Upper lobe of left lung (tissue), 4 donors: Measurements from ENCODE around the gene CAPZA3.

ENCODE experiments used
- POLR2A ChIP-seq, 4 donors: fragments of 450-650 bp; IDR thresholded peaks; one replicate each; pipeline ENCODE4 v1.5.1; 2016 to 2017; ENCODE audit warnings: antibody characterized with exemption in 4 of 4, mild to moderate bottlenecking in 2 of 4
- TF ChIP-seq, protein P1 (sequence below), 6 experiments: fragments of 450-650 bp in 4 of 6; fragments of 200-600 bp in 2 of 6; sonication (generic) in 2 of 6; IDR thresholded peaks; one replicate each; pipeline ENCODE4 v1.5.1; 2016 to 2019; ENCODE audit warnings: antibody characterized with exemption in 6 of 6

DNA sequence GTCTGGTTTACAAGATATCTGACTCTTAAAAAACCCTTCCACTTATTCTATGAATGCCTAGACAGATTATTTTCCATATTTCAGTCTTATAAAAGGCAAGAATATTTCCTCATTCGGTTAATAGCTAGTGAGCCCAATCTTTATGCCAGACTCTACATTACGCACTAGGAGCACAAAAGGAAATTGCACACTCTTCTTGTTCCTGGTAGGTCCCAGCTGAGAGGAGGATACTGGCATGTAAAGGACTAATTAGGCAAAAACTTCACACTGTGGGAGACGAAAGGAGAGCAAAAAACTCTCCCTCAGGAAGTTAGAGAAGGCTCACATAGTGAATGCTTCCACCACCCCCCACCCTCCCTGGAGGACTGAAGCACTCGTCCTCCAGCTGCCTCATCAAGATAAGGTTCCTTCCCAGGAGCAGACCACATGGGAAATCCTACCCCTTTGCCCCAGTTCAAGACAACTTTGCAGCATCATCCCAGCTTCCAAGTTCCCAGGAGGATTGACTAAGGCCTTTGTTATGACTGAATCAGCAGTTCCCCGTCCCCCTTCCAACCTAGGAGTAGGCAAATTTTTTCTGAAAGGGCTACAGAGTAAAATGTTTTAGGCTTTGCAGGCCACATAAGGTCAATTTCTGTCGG lies 14.5 kb downstream of the CAPZA3 start:
- TF ChIP-seq POLR2A (IDR thresholded peaks at IDR 0.05) = no peak
- TF ChIP-seq, protein P1, sequence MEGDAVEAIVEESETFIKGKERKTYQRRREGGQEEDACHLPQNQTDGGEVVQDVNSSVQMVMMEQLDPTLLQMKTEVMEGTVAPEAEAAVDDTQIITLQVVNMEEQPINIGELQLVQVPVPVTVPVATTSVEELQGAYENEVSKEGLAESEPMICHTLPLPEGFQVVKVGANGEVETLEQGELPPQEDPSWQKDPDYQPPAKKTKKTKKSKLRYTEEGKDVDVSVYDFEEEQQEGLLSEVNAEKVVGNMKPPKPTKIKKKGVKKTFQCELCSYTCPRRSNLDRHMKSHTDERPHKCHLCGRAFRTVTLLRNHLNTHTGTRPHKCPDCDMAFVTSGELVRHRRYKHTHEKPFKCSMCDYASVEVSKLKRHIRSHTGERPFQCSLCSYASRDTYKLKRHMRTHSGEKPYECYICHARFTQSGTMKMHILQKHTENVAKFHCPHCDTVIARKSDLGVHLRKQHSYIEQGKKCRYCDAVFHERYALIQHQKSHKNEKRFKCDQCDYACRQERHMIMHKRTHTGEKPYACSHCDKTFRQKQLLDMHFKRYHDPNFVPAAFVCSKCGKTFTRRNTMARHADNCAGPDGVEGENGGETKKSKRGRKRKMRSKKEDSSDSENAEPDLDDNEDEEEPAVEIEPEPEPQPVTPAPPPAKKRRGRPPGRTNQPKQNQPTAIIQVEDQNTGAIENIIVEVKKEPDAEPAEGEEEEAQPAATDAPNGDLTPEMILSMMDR (IDR thresholded peaks at IDR 0.05) = no peak
